H1 (cell line): ENCODE results near the gene IQCK. TPM values are rescaled to one million over a fixed set of nuclear protein-coding genes. Genes with fewer than 3 reads are reported as not detected.

ENCODE experiments used
- ASH2L ChIP-seq: fragments of 200-600, 300-600 bp; sonication (generic); IDR thresholded peaks from one replicate; pipeline ENCODE4 v1.7.1; 2017; ENCODE audit warnings: low read length
- ATF3 ChIP-seq: IDR thresholded peaks from 2 replicates; pipeline ENCODE4 v1.6.1; 2011; ENCODE audit warnings: low read depth, mild to moderate bottlenecking, low read length; ENCODE audit not compliant: insufficient read depth
- MAFK ChIP-seq: IDR thresholded peaks from 2 replicates; pipeline ENCODE4 v1.6.1; 2012; ENCODE audit warnings: low read depth, mild to moderate bottlenecking, improper control_type of control experiment, low read length
- MAX ChIP-seq: IDR thresholded peaks from 2 replicates; pipeline ENCODE4 v1.6.1; 2012; ENCODE audit warnings: inconsistent platforms
- RBBP5 ChIP-seq: IDR thresholded peaks from 2 replicates; pipeline ENCODE4 v1.7.1; 2012; ENCODE audit warnings: low read depth, mild to moderate bottlenecking, inconsistent platforms, low read length, moderate library complexity, borderline replicate concordance
- SP4 ChIP-seq: IDR thresholded peaks from 2 replicates; pipeline ENCODE4 v1.6.1; 2012; ENCODE audit warnings: low read length, inconsistent platforms
- USF2 ChIP-seq: IDR thresholded peaks from 2 replicates; pipeline ENCODE4 v1.6.1; 2011; ENCODE audit warnings: low read length, improper control_type of control experiment
- polyA plus RNA-seq, 7 experiments: library from polyadenylated mRNA; depleted of rRNA in 3 of 7; stranded (reverse) in 5 of 7; unstranded in 2 of 7; fragments of >200 nt in 5 of 7; fragments of 200-250 nt in 2 of 7; gene quantifications; 1 replicate in 5 of 7; 2 replicates in 1 of 7; 4 replicates in 1 of 7; pipeline versions ENCODE4 v1.2.1 to v1.2.3, GENCODE V29; 2011 to 2013; ENCODE audit warnings: missing spikeins in 2 of 7, mixed read lengths in 2 of 7
- total RNA-seq: library from RNA; stranded (reverse); fragmentation: NEBNext Ultra II Directional; extraction: Animal tissue kit (Norgen Biotek cat#: 25700); gene quantifications from 2 replicates; pipeline ENCODE4 v1.2.1, GENCODE V29; 2021

Gene IQCK
- total and polyA plus RNA-seq, 2 of the 8 experiments (the other 6 are each of a cell fraction or from before 2014, with no cell fraction given): 6.2 to 9.3 TPM

- no peak for TF ChIP-seq MAX
- TF ChIP-seq MAFK: no peak
- TF ChIP-seq SP4: no peak
- TF ChIP-seq ATF3: no peak
- TF ChIP-seq ASH2L: no peak
- no peak for TF ChIP-seq USF2
- TF ChIP-seq RBBP5: no peak
These were observed 65.5 kb downstream of the IQCK start (continued) for GRCh38 chr16:19783363-19784182.
